ENCODE results near the gene CDC23. TPM values are rescaled to one million over a fixed set of nuclear protein-coding genes. Genes with fewer than 3 reads are reported as not detected.

The CDC23 gene
- total RNA-seq, 4 donors from 2014 or later: 17.5 to 31.0 (median 22.5) TPM

DNA sequence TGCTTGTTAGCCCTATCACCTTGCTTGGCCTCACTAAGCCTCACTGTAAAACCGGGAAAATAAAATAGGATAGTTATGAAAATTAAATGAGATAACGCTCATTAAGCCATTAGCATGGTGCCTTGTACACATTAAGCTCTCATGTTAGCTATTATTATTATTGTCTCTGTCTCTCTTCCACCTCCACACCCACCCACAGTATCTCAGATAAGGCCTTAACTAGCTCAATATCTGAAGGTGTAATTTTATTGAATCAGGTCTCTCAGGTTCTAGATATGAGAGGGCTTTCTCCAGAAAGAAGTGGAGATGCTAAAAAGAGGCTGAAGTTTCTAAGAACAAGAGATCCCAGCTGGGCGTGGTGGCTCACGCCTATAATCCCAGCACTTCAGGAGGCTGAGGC lies 33.7 kb upstream of the CDC23 start:
- H3K36me3 ChIP-seq: no peaks in the 10 kb centered on the region
- no peak overlapping the region for H3K4me3 ChIP-seq (replicated peaks in 1 of 3)
- H3K4me1 ChIP-seq: peaks cover 0 to 3% of the 10 kb centered on the region in 2 donors
- no peaks in the 10 kb centered on the region for H3K27me3 ChIP-seq
- no peak for DNase-seq
- TF ChIP-seq, protein P1, sequence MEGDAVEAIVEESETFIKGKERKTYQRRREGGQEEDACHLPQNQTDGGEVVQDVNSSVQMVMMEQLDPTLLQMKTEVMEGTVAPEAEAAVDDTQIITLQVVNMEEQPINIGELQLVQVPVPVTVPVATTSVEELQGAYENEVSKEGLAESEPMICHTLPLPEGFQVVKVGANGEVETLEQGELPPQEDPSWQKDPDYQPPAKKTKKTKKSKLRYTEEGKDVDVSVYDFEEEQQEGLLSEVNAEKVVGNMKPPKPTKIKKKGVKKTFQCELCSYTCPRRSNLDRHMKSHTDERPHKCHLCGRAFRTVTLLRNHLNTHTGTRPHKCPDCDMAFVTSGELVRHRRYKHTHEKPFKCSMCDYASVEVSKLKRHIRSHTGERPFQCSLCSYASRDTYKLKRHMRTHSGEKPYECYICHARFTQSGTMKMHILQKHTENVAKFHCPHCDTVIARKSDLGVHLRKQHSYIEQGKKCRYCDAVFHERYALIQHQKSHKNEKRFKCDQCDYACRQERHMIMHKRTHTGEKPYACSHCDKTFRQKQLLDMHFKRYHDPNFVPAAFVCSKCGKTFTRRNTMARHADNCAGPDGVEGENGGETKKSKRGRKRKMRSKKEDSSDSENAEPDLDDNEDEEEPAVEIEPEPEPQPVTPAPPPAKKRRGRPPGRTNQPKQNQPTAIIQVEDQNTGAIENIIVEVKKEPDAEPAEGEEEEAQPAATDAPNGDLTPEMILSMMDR (IDR thresholded peaks at IDR 0.05): no peak
- TF ChIP-seq POLR2A (IDR thresholded peaks at IDR 0.05): no peak
- intact Hi-C loops (cut with DNase I): no loop called here
- H3K9me3 ChIP-seq: no peaks in the 10 kb centered on the region
- 92 to 94% methylated on average over 4 of the region's 4 CpGs for WGBS, 2 donors
- H3K27ac ChIP-seq: no peak overlapping the region

DNA sequence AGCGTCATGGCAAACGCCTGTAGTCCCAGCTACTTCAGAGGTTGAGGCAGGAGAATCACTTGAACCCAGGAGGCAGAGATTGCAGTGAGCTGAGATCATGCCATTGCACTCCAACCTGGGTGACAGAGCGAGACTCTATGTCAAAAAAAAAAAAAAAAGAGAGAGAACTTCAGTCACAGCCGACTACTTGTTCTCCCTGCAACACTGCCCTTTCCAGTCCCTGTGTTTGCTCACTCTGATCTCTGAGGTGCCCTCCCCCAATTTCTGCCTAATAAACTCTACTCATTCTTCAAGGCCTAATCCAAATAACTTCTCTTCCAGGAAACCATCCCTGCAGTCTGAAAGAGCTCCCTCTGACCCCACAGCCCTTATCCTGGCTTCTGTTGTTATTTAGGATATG lies 33.2 kb upstream of the CDC23 start:
- no peaks in the 10 kb centered on the region for H3K36me3 ChIP-seq
- intact Hi-C loops (cut with DNase I): no loop called here
- WGBS, 2 donors: 47 to 56% methylated on average over 4 of the region's 4 CpGs
- TF ChIP-seq, protein P1 (IDR thresholded peaks at IDR 0.05): no peak
- no peak for TF ChIP-seq POLR2A (IDR thresholded peaks at IDR 0.05)
- no peak overlapping the region for H3K4me3 ChIP-seq (replicated peaks in 1 of 3)
- no peak overlapping the region for H3K27ac ChIP-seq
- H3K4me1 ChIP-seq: peaks cover 0 to 8% of the 10 kb centered on the region in 2 donors
- no peaks in the 10 kb centered on the region for H3K27me3 ChIP-seq
- DNase-seq: peak; percentile 4 to 6
- H3K9me3 ChIP-seq: no peaks in the 10 kb centered on the region

DNA sequence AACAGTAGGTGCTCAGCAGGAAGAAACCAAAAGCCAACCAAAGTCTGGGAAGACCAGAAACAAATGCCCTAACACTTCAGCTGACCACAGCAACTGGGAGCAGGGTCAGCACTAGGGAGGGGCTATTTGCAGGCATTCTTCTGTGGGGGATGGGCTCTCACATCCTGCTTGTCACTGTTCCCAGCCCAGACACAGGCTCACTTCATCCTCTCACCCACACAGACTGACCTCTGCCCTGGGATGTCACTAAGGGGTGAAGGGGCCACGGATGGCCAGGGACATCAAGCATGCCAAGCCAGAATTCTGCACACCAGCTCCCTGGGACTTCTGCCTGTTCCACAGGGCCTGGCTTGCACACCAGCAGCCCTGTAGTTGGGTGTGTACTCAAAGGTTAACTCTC lies 32.6 kb upstream of the CDC23 start:
- TF ChIP-seq, protein P1 (IDR thresholded peaks at IDR 0.05): no peak
- TF ChIP-seq POLR2A (IDR thresholded peaks at IDR 0.05): no peak
- Histone ChIP-seq H3K9me3 (no peaks in the 10 kb centered on the region), H3K36me3 (no peaks in the 10 kb centered on the region), H3K27me3 (no peaks in the 10 kb centered on the region), H3K4me3 (replicated peaks in 1 of 3) (no peak overlapping the region), H3K27ac (no peak overlapping the region), H3K4me1 (peaks cover 0 to 8% of the 10 kb centered on the region in 2 donors)
- 25 to 50% methylated on average over 1 of the region's 1 CpG for WGBS, 2 donors
- no peak for DNase-seq
- intact Hi-C loops (cut with DNase I): no loop called here

DNA sequence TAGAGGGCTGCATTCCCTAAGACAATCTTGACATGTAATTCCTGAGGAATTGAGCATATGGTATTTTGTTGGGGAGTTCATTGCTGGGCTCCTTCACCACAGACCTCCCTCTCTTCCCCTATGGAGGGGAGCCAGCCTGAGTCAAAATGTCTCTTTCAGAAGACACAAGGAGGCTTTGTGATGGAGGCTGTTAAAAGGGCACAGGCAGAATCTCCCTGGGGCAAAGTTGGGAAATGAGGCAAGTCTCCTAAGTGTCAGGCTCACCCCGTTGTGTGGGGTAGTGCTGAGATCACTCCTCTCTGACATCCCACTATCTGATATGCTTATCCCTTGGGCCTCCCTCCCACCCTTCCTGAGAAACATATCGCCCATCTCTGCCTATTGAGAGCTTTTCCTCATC lies 30.7 kb upstream of the CDC23 start:
- intact Hi-C loops (cut with DNase I): no loop called here
- no peaks in the 10 kb centered on the region for H3K36me3 ChIP-seq
- 64 to 65% methylated on average over 2 of the region's 2 CpGs for WGBS, 2 donors
- peaks cover 0 to 8% of the 10 kb centered on the region in 2 donors for H3K4me1 ChIP-seq
- no peak for DNase-seq
- no peaks in the 10 kb centered on the region for H3K27me3 ChIP-seq
- no peak for TF ChIP-seq POLR2A (IDR thresholded peaks at IDR 0.05)
- TF ChIP-seq, protein P1 (IDR thresholded peaks at IDR 0.05): no peak
- no peaks in the 10 kb centered on the region for H3K9me3 ChIP-seq
- H3K27ac ChIP-seq: no peak overlapping the region
- H3K4me3 ChIP-seq (replicated peaks in 1 of 3): no peak overlapping the region

DNA sequence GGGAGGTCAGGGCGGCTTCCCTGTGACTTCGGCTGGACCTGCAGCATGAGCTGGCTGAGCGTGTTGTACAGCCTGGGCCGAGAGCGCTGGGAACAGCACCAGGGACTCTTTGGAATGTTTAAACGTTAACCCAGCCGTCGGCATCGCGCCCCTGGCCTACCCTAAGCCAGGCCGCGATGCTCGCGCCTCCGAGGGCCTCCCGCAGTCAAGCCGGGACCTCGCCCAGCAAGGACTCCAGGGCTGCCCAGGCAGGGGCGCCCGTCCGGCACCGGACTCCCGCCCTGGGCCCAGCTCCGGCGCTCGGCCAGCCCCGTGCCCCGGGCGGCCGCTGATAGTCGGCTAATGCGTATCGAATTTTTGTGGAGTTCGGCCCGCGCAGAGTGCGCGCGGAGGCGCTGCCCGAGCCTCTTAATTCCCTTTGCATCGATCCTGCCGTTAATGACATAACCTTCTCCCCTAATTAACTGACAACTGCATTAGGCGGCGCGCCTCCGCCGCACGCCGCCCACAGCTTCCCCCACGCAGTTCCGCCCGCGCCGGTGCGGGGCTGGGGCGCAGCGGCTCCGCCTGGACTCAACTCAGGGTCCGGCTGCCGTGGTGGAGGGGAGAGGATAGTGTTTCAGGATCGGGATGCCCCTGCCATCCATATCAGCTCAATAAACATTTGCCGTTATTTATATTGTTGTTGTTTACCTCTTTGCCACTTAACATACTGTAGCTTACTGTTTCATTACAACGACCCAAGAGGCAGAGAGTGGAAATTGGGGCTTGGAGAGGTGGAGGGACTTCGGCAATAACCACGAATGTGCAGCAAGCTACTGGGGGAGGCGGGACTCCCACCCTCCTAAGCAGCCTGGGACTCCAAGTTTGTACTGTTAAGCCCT lies 28.8 kb upstream of the CDC23 start:
- no peaks in the 10 kb centered on the region for H3K27me3 ChIP-seq
- H3K9me3 ChIP-seq: no peaks in the 10 kb centered on the region
- DNase-seq: peak; percentile 20 to 31
- TF ChIP-seq, protein P1 (IDR thresholded peaks at IDR 0.05): no peak
- no peak for TF ChIP-seq POLR2A (IDR thresholded peaks at IDR 0.05)
- H3K4me1 ChIP-seq: peaks cover 0 to 8% of the 10 kb centered on the region in 2 donors
- H3K27ac ChIP-seq: no peak overlapping the region
- peak overlapping the region; percentile 5 to 39 (median 34) for H3K4me3 ChIP-seq (replicated peaks in 1 of 3)
- H3K36me3 ChIP-seq: no peaks in the 10 kb centered on the region
- intact Hi-C loops (cut with DNase I): no loop called here
- WGBS, 2 donors: 7 to 34% methylated on average over 5 to 24 of the region's 67 CpGs
